Measurements from ENCODE around the gene ARPC2. TPM values are rescaled to one million over a fixed set of nuclear protein-coding genes. Genes with fewer than 3 reads are reported as not detected.

Gene ARPC2
- total RNA-seq, 1 donor from 2014 or later, result 357 TPM

GRCh38 chr2:218224186-218224585 is 7.2 kb downstream of the ARPC2 start:
- TF ChIP-seq, protein P1, sequence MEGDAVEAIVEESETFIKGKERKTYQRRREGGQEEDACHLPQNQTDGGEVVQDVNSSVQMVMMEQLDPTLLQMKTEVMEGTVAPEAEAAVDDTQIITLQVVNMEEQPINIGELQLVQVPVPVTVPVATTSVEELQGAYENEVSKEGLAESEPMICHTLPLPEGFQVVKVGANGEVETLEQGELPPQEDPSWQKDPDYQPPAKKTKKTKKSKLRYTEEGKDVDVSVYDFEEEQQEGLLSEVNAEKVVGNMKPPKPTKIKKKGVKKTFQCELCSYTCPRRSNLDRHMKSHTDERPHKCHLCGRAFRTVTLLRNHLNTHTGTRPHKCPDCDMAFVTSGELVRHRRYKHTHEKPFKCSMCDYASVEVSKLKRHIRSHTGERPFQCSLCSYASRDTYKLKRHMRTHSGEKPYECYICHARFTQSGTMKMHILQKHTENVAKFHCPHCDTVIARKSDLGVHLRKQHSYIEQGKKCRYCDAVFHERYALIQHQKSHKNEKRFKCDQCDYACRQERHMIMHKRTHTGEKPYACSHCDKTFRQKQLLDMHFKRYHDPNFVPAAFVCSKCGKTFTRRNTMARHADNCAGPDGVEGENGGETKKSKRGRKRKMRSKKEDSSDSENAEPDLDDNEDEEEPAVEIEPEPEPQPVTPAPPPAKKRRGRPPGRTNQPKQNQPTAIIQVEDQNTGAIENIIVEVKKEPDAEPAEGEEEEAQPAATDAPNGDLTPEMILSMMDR (IDR thresholded peaks at IDR 0.05), result no peak
- Histone ChIP-seq H3K36me3 (peaks cover 68% of the 10 kb centered on the region), H3K27me3 (no peaks in the 10 kb centered on the region), H3K4me1 (peaks cover 64% of the 10 kb centered on the region), H3K4me3 (no peak overlapping the region), H3K27ac (no peak overlapping the region), H3K9me3 (no peaks in the 10 kb centered on the region)
- intact Hi-C loops (cut with DNase I), result no loop called here
- ATAC-seq (no peak), DNase-seq (no peak)

GRCh38 chr2:218226903-218227302 is 9.9 kb downstream of the ARPC2 start:
- H3K27ac ChIP-seq, result no peak overlapping the region

DNA sequence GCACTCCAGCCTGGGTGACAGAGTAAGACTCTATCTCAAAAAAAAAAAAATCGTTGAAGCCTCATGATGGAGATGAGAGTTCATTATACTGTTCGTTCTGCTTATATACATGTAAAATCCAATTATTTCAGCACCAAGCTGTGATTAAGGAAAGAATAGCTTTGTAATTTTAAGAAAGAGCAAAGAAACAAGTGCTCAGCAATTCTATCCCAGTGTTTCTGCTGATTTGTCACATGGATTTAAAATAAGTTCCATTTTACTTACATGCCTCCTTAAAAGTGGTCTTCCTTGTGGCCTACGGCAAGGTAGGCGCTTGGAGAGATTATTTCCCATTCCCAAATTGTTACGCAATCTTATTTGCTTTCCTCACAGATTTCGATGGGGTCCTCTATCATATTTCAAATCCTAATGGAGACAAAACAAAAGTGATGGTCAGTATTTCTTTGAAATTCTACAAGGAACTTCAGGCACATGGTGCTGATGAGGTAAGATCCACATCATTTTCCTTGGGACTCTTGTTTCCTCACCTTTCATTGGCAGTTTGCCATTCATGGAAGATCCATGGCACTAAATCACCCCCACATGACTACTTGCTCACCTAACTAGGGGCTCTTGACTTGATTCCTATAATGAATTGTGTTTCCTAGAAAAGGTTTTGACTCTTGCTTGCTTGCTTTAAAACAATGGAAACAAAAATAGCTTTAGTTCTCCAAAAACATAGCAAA is 11.5 kb downstream of the ARPC2 start:
- no peak overlapping the region for H3K27ac ChIP-seq
- no peaks in the 10 kb centered on the region for H3K9me3 ChIP-seq
- TF ChIP-seq, protein P1 (IDR thresholded peaks at IDR 0.05), result no peak
- H3K4me3 ChIP-seq, result no peak overlapping the region
- intact Hi-C loops (cut with DNase I), result no loop called here
- no peaks in the 10 kb centered on the region for H3K27me3 ChIP-seq
- no peak for ATAC-seq
- peaks cover 40% of the 10 kb centered on the region for H3K4me1 ChIP-seq
- peaks cover 93% of the 10 kb centered on the region for H3K36me3 ChIP-seq
- no peak for DNase-seq

More at GRCh38 chr2:218226903-218227302, 9.9 kb downstream of the ARPC2 start:
- peaks cover 57% of the 10 kb centered on the region for H3K4me1 ChIP-seq
- intact Hi-C loops (cut with DNase I), result no loop called here
- H3K4me3 ChIP-seq, result no peak overlapping the region
- H3K27me3 ChIP-seq, result no peaks in the 10 kb centered on the region
- no peak for ATAC-seq
- no peaks in the 10 kb centered on the region for H3K9me3 ChIP-seq
- peaks cover 86% of the 10 kb centered on the region for H3K36me3 ChIP-seq
- TF ChIP-seq, protein P1 (IDR thresholded peaks at IDR 0.05), result no peak
- no peak for DNase-seq

GRCh38 chr2:218229239-218229638 is 12.2 kb downstream of the ARPC2 start:
- Histone ChIP-seq H3K27me3 (no peaks in the 10 kb centered on the region), H3K4me1 (peaks cover 34% of the 10 kb centered on the region), H3K36me3 (peaks cover 98% of the 10 kb centered on the region), H3K9me3 (no peaks in the 10 kb centered on the region), H3K27ac (peak overlapping the region; percentile 24), H3K4me3 (no peak overlapping the region)
- TF ChIP-seq, protein P1 (IDR thresholded peaks at IDR 0.05), result no peak
- peak; percentile 91 for ATAC-seq
- no peak for DNase-seq
- intact Hi-C loops (cut with DNase I), result no loop called here

DNA sequence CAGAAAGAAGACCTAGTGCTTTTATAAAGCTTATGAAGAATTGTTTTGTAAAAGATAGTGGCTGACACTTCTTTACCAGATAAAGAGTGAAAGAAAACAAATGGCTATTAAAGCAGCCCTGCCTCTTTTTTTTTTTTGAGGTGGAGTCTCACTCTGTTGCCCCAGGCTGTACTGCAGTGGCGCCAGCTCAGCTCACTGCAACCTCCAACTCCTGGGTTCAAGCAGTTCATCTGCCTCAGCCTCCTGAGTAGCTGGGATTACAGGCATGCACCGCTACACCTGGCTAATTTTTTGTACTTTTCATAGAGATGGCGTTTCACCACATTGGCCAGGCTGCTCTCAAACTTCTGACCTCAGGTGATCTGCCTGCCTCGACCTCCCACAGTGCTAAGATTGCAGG is 12.9 kb downstream of the ARPC2 start:
- DNase-seq (no peak), ATAC-seq (no peak)
- Histone ChIP-seq H3K36me3 (peaks cover 100% of the 10 kb centered on the region), H3K9me3 (no peaks in the 10 kb centered on the region), H3K4me1 (peaks cover 34% of the 10 kb centered on the region), H3K4me3 (no peak overlapping the region), H3K27me3 (no peaks in the 10 kb centered on the region), H3K27ac (peak overlapping the region; percentile 24)
- intact Hi-C loops (cut with DNase I), result no loop called here
- TF ChIP-seq, protein P1 (IDR thresholded peaks at IDR 0.05), result no peak
